GM19193 (cell line): Measurements from ENCODE around the gene PRR13.

ENCODE experiments used
- POLR2A ChIP-seq: IDR thresholded peaks from 4 replicates; pipeline ENCODE4 v1.6.1; 2011; ENCODE audit not compliant: insufficient read depth, insufficient read length; ENCODE audit errors: extremely low read depth

Gene PRR13

GRCh38 chr12:53464685-53465418, 23.3 kb downstream of the PRR13 start:
- TF ChIP-seq POLR2A, result peak; percentile 20

- no peak for TF ChIP-seq POLR2A
Observed at GRCh38 chr12:53465679-53466078, 24.1 kb downstream of the PRR13 start.

GRCh38 chr12:53466640-53467039, 25.1 kb downstream of the PRR13 start:
- no peak for TF ChIP-seq POLR2A

- TF ChIP-seq POLR2A, result no peak
Observed at GRCh38 chr12:53467082-53467481, 25.5 kb downstream of the PRR13 start.

GRCh38 chr12:53467880-53468279, 26.3 kb downstream of the PRR13 start:
- no peak for TF ChIP-seq POLR2A

- TF ChIP-seq POLR2A, result peak; percentile 14
Observed at GRCh38 chr12:53468282-53468681, 26.7 kb downstream of the PRR13 start.

GRCh38 chr12:53472056-53472582, 30.6 kb downstream of the PRR13 start:
- no peak for TF ChIP-seq POLR2A

GRCh38 chr12:53474077-53474476, 32.5 kb downstream of the PRR13 start:
- no peak for TF ChIP-seq POLR2A

GRCh38 chr12:53474819-53475218, 33.3 kb downstream of the PRR13 start:
- TF ChIP-seq POLR2A, result no peak

GRCh38 chr12:53476769-53477209, 35.3 kb downstream of the PRR13 start:
- TF ChIP-seq POLR2A, result peak; percentile 9

GRCh38 chr12:53478865-53479264, 37.3 kb downstream of the PRR13 start:
- no peak for TF ChIP-seq POLR2A

- TF ChIP-seq POLR2A, result no peak
Observed at GRCh38 chr12:53479331-53479730, 37.8 kb downstream of the PRR13 start.

- TF ChIP-seq POLR2A, result peak; percentile 22
Observed at GRCh38 chr12:53480491-53481442, 39.2 kb downstream of the PRR13 start.

- TF ChIP-seq POLR2A, result no peak
Observed at GRCh38 chr12:53481939-53482586, 40.5 kb downstream of the PRR13 start.

GRCh38 chr12:53482626-53483168, 41.2 kb downstream of the PRR13 start:
- peak; percentile 61 for TF ChIP-seq POLR2A
